Measurements from ENCODE around the gene FMN2. TPM values are rescaled to one million over a fixed set of nuclear protein-coding genes. Genes with fewer than 3 reads are reported as not detected.
A peak's percentile ranks its signal among the peaks of the same experiment; 100 is the strongest.

The FMN2 gene
- total RNA-seq, 3 donors from 2014 or later, result 0.96 to 30.4 (median 3.5) TPM

GRCh38 chr1:240435996-240436566 is 344.4 kb downstream of the FMN2 start:
- Histone ChIP-seq H3K9me3 (no peaks in the 10 kb centered on the region), H3K4me3 (no peak overlapping the region), H3K36me3 (ENCODE audit: low read depth) (no peaks in the 10 kb centered on the region), H3K4me1 (ENCODE audit: low read depth) (no peaks in the 10 kb centered on the region)
- intact Hi-C loops (cut with DNase I, micrococcal nuclease), result no loop called here
- DNase-seq (no peak), ATAC-seq (no peak)
- TF ChIP-seq CTCF (IDR thresholded peaks at IDR 0.05), result no peak

GRCh38 chr1:240441669-240442068 is 350.0 kb downstream of the FMN2 start:
- no peak for TF ChIP-seq CTCF (IDR thresholded peaks at IDR 0.05)
- ATAC-seq, result peak; percentile 76
- no peaks in the 10 kb centered on the region for H3K4me1 ChIP-seq (ENCODE audit: low read depth)
- intact Hi-C loops (cut with DNase I, micrococcal nuclease), result no loop called here
- no peak overlapping the region for H3K4me3 ChIP-seq
- no peaks in the 10 kb centered on the region for H3K9me3 ChIP-seq
- DNase-seq, result no peak
- no peaks in the 10 kb centered on the region for H3K36me3 ChIP-seq (ENCODE audit: low read depth)

- Histone ChIP-seq H3K4me1 (ENCODE audit: low read depth) (no peaks in the 10 kb centered on the region), H3K9me3 (no peaks in the 10 kb centered on the region), H3K4me3 (no peak overlapping the region), H3K36me3 (ENCODE audit: low read depth) (no peaks in the 10 kb centered on the region)
- no peak for TF ChIP-seq CTCF (IDR thresholded peaks at IDR 0.05)
- DNase-seq (no peak), ATAC-seq (no peak)
- intact Hi-C loops (cut with DNase I, micrococcal nuclease), result no loop called here
Measured at GRCh38 chr1:240445369-240445768, 353.7 kb downstream of the FMN2 start.

- no peaks in the 10 kb centered on the region for H3K36me3 ChIP-seq (ENCODE audit: low read depth)
- H3K9me3 ChIP-seq, result no peaks in the 10 kb centered on the region
- no peaks in the 10 kb centered on the region for H3K4me1 ChIP-seq (ENCODE audit: low read depth)
- intact Hi-C loops (cut with DNase I, micrococcal nuclease), result no loop called here
- ATAC-seq, result peak; percentile 36
- no peak overlapping the region for H3K4me3 ChIP-seq
- peak; percentile 11 for TF ChIP-seq CTCF (IDR thresholded peaks at IDR 0.05)
- peak in 1 of 3 donors; percentile 10 for DNase-seq
Measured at GRCh38 chr1:240455228-240455821, 363.6 kb downstream of the FMN2 start.

- no peak for TF ChIP-seq CTCF (IDR thresholded peaks at IDR 0.05)
- DNase-seq (no peak), ATAC-seq (no peak)
- intact Hi-C loops (cut with DNase I, micrococcal nuclease), result no loop called here
- H3K4me1 ChIP-seq (ENCODE audit: low read depth), result no peaks in the 10 kb centered on the region
- no peak overlapping the region for H3K4me3 ChIP-seq
- no peaks in the 10 kb centered on the region for H3K36me3 ChIP-seq (ENCODE audit: low read depth)
- no peaks in the 10 kb centered on the region for H3K9me3 ChIP-seq
Measured at GRCh38 chr1:240457203-240457602, 365.5 kb downstream of the FMN2 start.
